ENCODE results near the gene FOXP4.
"Not testable (repeated sequence)": the region's sequence is repeated elsewhere in the genome, so short reads cannot be mapped to it uniquely, and the experiment has no call there.

DNA sequence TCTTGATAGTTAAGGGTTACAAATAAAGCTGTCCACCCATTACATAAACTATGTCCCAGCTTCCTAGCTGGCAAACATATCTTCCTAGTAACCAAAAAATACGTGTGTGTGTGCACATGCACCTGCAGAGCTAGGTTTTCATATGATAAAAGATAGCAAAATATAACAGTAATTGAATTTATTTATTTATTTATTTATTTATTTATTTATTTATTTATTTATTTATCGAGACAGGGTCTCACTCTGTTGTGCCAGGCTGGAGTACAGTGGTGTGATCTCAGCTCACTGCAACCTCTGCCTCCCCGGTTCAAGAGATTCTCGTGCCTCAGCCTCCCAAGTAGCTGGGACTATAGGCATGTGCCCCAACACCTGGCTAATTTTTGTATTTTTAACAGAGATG, 73.0 kb downstream of the FOXP4 start:
- TF ChIP-seq, protein P1, sequence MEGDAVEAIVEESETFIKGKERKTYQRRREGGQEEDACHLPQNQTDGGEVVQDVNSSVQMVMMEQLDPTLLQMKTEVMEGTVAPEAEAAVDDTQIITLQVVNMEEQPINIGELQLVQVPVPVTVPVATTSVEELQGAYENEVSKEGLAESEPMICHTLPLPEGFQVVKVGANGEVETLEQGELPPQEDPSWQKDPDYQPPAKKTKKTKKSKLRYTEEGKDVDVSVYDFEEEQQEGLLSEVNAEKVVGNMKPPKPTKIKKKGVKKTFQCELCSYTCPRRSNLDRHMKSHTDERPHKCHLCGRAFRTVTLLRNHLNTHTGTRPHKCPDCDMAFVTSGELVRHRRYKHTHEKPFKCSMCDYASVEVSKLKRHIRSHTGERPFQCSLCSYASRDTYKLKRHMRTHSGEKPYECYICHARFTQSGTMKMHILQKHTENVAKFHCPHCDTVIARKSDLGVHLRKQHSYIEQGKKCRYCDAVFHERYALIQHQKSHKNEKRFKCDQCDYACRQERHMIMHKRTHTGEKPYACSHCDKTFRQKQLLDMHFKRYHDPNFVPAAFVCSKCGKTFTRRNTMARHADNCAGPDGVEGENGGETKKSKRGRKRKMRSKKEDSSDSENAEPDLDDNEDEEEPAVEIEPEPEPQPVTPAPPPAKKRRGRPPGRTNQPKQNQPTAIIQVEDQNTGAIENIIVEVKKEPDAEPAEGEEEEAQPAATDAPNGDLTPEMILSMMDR (IDR thresholded peaks at IDR 0.05; ENCODE audit: low read depth, low read length, missing input control), result not testable (repeated sequence)
- TF ChIP-seq SP1 (IDR thresholded peaks at IDR 0.05); GABPA (IDR thresholded peaks at IDR 0.05 in 1 of 2, conservative IDR thresholded peaks at IDR 0.05 in 1 of 2); EGR1 (IDR thresholded peaks at IDR 0.05; ENCODE audit: low read depth in 2 of 2); HNF4G (IDR thresholded peaks at IDR 0.05); RXRA (IDR thresholded peaks at IDR 0.05); TAF1 (conservative IDR thresholded peaks at IDR 0.05); RAD21 (IDR thresholded peaks at IDR 0.05); YY1 (IDR thresholded peaks at IDR 0.05); FOXA1 (IDR thresholded peaks at IDR 0.05); NR2F2 (IDR thresholded peaks at IDR 0.05): not testable (repeated sequence)
- TF ChIP-seq, protein P2, sequence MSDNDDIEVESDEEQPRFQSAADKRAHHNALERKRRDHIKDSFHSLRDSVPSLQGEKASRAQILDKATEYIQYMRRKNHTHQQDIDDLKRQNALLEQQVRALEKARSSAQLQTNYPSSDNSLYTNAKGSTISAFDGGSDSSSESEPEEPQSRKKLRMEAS (IDR thresholded peaks at IDR 0.05), result not testable (repeated sequence)
- TF ChIP-seq, protein P3, sequence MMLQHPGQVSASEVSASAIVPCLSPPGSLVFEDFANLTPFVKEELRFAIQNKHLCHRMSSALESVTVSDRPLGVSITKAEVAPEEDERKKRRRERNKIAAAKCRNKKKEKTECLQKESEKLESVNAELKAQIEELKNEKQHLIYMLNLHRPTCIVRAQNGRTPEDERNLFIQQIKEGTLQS (IDR thresholded peaks at IDR 0.05), result not testable (repeated sequence)
- TF ChIP-seq, protein P4, sequence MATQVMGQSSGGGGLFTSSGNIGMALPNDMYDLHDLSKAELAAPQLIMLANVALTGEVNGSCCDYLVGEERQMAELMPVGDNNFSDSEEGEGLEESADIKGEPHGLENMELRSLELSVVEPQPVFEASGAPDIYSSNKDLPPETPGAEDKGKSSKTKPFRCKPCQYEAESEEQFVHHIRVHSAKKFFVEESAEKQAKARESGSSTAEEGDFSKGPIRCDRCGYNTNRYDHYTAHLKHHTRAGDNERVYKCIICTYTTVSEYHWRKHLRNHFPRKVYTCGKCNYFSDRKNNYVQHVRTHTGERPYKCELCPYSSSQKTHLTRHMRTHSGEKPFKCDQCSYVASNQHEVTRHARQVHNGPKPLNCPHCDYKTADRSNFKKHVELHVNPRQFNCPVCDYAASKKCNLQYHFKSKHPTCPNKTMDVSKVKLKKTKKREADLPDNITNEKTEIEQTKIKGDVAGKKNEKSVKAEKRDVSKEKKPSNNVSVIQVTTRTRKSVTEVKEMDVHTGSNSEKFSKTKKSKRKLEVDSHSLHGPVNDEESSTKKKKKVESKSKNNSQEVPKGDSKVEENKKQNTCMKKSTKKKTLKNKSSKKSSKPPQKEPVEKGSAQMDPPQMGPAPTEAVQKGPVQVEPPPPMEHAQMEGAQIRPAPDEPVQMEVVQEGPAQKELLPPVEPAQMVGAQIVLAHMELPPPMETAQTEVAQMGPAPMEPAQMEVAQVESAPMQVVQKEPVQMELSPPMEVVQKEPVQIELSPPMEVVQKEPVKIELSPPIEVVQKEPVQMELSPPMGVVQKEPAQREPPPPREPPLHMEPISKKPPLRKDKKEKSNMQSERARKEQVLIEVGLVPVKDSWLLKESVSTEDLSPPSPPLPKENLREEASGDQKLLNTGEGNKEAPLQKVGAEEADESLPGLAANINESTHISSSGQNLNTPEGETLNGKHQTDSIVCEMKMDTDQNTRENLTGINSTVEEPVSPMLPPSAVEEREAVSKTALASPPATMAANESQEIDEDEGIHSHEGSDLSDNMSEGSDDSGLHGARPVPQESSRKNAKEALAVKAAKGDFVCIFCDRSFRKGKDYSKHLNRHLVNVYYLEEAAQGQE (IDR thresholded peaks at IDR 0.05), result not testable (repeated sequence)

Measured in liver (tissue), 3 donors.